Hepatocyte (in vitro differentiated cells): ENCODE results near the gene HS2ST1. TPM values are rescaled to one million over a fixed set of nuclear protein-coding genes. Genes with fewer than 3 reads are reported as not detected.
"Not testable (repeated sequence)": the region's sequence is repeated elsewhere in the genome, so short reads cannot be mapped to it uniquely, and the experiment has no call there.

Experiments used
- DNase-seq: peaks from one replicate; pipeline ENCODE4 v3.0.0-alpha.2; 2016; ENCODE audit warnings: low spot score
- H2AFZ ChIP-seq: fragments of 200-600 bp; sonication (generic); 2 replicates; pipeline ENCODE4 v1.6.0; 2016; ENCODE audit warnings: antibody characterized with exemption, mild to moderate bottlenecking
- H3K27ac ChIP-seq: fragments of 200-600 bp; sonication (generic); 2 replicates; pipeline ENCODE4 v1.5.1; 2016; ENCODE audit warnings: mild to moderate bottlenecking
- H3K27me3 ChIP-seq: fragments of 200-600 bp; sonication (generic); 2 replicates; pipeline ENCODE4 v1.6.1; 2016
- H3K36me3 ChIP-seq: fragments of 200-600 bp; sonication (generic); replicated peaks from 2 replicates; pipeline ENCODE4 v1.5.1; 2016; ENCODE audit warnings: low read depth; ENCODE audit not compliant: insufficient read depth
- H3K4me1 ChIP-seq: fragments of 200-600 bp; sonication (generic); 2 replicates; pipeline ENCODE4 v1.5.1; 2016; ENCODE audit warnings: mild to moderate bottlenecking, moderate library complexity; ENCODE audit not compliant: insufficient read depth
- H3K4me2 ChIP-seq: fragments of 200-600 bp; sonication (generic); 2 replicates; pipeline ENCODE4 v1.6.0; 2016
- H3K4me3 ChIP-seq: fragments of 200-600 bp; sonication (generic); 2 replicates; pipeline ENCODE4 v1.5.1; 2016; ENCODE audit warnings: mild to moderate bottlenecking
- H3K79me2 ChIP-seq: fragments of 200-600 bp; sonication (generic); 2 replicates; pipeline ENCODE4 v1.6.0; 2017; ENCODE audit warnings: mild to moderate bottlenecking
- H3K9me2 ChIP-seq: fragments of 200-600 bp; sonication (generic); replicated peaks from 2 replicates; pipeline ENCODE4 v1.6.0; 2017; ENCODE audit warnings: mild to moderate bottlenecking; ENCODE audit not compliant: insufficient read depth
- H3K9me3 ChIP-seq: fragments of 200-600 bp; sonication (generic); 2 replicates; pipeline ENCODE4 v1.5.1; 2016; ENCODE audit warnings: low read depth, mild to moderate bottlenecking
- H4K20me1 ChIP-seq: fragments of 200-600 bp; sonication (generic); 2 replicates; pipeline ENCODE4 v1.6.0; 2016; ENCODE audit warnings: mild to moderate bottlenecking; ENCODE audit not compliant: insufficient read depth, poor library complexity, severe bottlenecking
- EZH2 ChIP-seq: fragments of 200-600 bp; sonication (generic); IDR thresholded peaks from 2 replicates; pipeline ENCODE4 v1.6.1; 2016; ENCODE audit warnings: antibody characterized with exemption, mild to moderate bottlenecking, borderline replicate concordance
- EZH2phosphoT487 ChIP-seq: fragments of 200-600 bp; sonication (generic); IDR thresholded peaks from one replicate; pipeline ENCODE4 v1.6.1; 2018; ENCODE audit warnings: antibody characterized with exemption, mild to moderate bottlenecking, low read depth, moderate library complexity; ENCODE audit not compliant: unreplicated experiment, severe bottlenecking
- WGBS: methylation state at CpG from one replicate; pipeline ENCODE4 v1.1.6; 2016; ENCODE audit warnings: low lambda C conversion rate; ENCODE audit errors: missing lambda C conversion rate; 5-methylcytosine and 5-hydroxymethylcytosine counted together
- polyA plus RNA-seq: library from polyadenylated mRNA; unstranded; fragments of >200 nt; fragmentation: Nextera tagmentation; extraction: Ambion mirVana; gene quantifications from 2 replicates; pipeline ENCODE4 v1.2.1, GENCODE V29; 2016
- total RNA-seq: library from RNA; depleted of rRNA; stranded (reverse); fragments of >200 nt; gene quantifications from 2 replicates; pipeline ENCODE4 v1.2.3, GENCODE V29; 2014
- TF ChIP-seq, protein P1 (sequence below): fragments of 200-600 bp; sonication (generic); IDR thresholded peaks from 2 replicates; pipeline ENCODE4 v1.5.1; 2016; ENCODE audit warnings: antibody characterized with exemption, mild to moderate bottlenecking; ENCODE audit not compliant: poor library complexity

Gene HS2ST1
- total and polyA plus RNA-seq, 2 experiments from 2014 or later = 19.1 to 42.3 TPM

DNA sequence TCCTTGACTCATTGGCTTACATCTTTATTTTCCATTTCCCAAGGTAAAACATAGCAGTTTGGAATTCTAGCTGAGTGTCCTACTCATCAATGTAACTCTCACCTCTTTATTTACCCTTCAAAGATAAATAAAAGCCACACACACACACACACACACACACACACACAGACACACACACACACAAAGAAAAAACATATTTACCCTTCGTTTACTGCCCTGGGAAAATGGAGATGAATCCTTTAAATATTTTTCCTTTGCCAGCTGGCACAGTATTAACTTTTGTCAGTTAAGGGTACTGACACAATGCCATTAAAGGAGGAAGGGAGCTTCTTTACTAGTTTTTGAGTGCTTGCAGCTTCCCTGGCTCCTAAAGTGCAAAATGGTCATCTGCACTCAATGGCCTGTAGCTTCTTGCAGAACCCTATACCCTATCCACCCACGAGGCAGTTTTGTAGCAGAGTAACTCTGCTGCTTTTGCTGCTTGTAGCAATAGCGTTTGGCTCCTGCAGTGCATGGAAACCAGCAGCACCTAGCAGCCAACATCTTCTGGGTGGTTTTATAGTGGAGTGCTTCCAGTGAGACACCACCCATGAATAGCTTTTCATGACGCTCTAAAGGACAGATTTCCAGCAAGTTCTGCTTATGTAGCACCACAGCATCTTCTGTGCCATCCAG, 103.7 kb downstream of the HS2ST1 start:
- TF ChIP-seq EZH2phosphoT487 (no peak), EZH2 (no peak)
- TF ChIP-seq, protein P1, sequence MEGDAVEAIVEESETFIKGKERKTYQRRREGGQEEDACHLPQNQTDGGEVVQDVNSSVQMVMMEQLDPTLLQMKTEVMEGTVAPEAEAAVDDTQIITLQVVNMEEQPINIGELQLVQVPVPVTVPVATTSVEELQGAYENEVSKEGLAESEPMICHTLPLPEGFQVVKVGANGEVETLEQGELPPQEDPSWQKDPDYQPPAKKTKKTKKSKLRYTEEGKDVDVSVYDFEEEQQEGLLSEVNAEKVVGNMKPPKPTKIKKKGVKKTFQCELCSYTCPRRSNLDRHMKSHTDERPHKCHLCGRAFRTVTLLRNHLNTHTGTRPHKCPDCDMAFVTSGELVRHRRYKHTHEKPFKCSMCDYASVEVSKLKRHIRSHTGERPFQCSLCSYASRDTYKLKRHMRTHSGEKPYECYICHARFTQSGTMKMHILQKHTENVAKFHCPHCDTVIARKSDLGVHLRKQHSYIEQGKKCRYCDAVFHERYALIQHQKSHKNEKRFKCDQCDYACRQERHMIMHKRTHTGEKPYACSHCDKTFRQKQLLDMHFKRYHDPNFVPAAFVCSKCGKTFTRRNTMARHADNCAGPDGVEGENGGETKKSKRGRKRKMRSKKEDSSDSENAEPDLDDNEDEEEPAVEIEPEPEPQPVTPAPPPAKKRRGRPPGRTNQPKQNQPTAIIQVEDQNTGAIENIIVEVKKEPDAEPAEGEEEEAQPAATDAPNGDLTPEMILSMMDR = no peak
- Histone ChIP-seq H3K36me3 (no peaks in the 10 kb centered on the region), H3K27ac (peak overlapping the region; percentile 52), H3K4me2 (no peak overlapping the region), H2AFZ (no peak overlapping the region), H3K9me2 (no peaks in the 10 kb centered on the region), H3K79me2 (peaks cover 62% of the 10 kb centered on the region), H3K27me3 (no peaks in the 10 kb centered on the region), H4K20me1 (no peaks in the 10 kb centered on the region), H3K4me1 (peaks cover 9% of the 10 kb centered on the region), H3K4me3 (no peak overlapping the region), H3K9me3 (no peaks in the 10 kb centered on the region)
- WGBS = 55% methylated on average over 4 of the region's 4 CpGs
- DNase-seq = peak; percentile 8

DNA sequence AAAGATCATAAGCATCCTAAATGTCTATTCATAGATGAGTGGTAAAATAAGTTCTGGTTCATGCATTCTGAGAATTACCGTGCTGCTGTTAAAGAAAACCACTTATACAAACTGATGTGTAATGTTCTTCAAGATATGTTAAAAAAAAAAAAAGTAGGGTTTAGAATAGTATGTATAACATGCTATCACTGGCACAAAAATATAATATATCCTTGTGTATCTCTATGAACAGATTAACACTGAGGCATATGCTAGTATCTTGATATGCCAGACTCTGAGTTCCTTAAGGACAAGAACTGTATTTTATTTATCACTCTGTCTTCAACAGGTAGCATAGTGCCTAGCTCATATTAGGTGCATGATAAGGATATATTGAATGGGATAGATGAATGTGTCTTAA, 108.9 kb downstream of the HS2ST1 start:
- no peak for DNase-seq
- TF ChIP-seq EZH2 (no peak), EZH2phosphoT487 (no peak)
- TF ChIP-seq, protein P1 = no peak
- Histone ChIP-seq H2AFZ (no peak overlapping the region), H3K4me2 (no peak overlapping the region), H3K9me2 (no peaks in the 10 kb centered on the region), H3K9me3 (no peaks in the 10 kb centered on the region), H4K20me1 (no peaks in the 10 kb centered on the region), H3K4me3 (no peak overlapping the region), H3K27ac (no peak overlapping the region), H3K27me3 (no peaks in the 10 kb centered on the region), H3K4me1 (peaks cover 6% of the 10 kb centered on the region), H3K36me3 (no peaks in the 10 kb centered on the region), H3K79me2 (peaks cover 47% of the 10 kb centered on the region)
- WGBS = 0% methylated on average over 1 of the region's 1 CpG

DNA sequence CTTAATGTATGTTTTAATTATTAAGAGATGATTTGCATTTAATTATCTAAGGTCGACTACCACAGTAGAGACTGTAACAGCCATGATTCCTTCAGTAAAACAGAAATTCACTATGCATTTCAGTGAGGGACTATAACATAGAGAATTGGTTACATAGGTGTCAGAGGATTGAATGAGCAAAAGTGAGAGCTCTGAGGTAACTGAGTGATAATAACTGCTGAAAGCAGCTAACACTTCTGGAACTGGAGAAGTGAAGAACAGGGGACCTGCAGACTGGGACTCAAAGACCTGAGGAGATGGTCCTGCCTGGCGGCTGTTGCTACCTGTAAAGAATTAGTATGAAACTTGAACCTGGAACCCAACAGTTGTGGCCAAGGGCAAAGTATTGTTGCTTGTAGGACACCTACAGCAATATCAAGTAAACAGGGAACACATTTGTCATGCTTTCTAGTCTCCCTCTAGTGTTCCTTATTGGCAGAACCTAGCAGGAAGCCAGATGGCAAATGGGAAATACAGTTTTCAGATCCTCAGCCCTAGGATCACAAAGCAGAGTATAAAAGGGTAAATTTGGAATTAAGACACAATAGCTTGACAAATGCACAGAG, 110.6 kb downstream of the HS2ST1 start:
- H3K79me2 ChIP-seq = peaks cover 32% of the 10 kb centered on the region
- no peaks in the 10 kb centered on the region for H4K20me1 ChIP-seq
- H3K36me3 ChIP-seq = no peaks in the 10 kb centered on the region
- H3K4me2 ChIP-seq = no peak overlapping the region
- peak; percentile 40 for DNase-seq
- H3K4me3 ChIP-seq = no peak overlapping the region
- 91% methylated on average over 2 of the region's 2 CpGs for WGBS
- TF ChIP-seq, protein P1 = peak; percentile 50
- TF ChIP-seq EZH2 (no peak), EZH2phosphoT487 (no peak)
- no peaks in the 10 kb centered on the region for H3K4me1 ChIP-seq
- no peak overlapping the region for H2AFZ ChIP-seq
- H3K27ac ChIP-seq = no peak overlapping the region
- H3K9me2 ChIP-seq = no peaks in the 10 kb centered on the region
- no peaks in the 10 kb centered on the region for H3K27me3 ChIP-seq
- no peaks in the 10 kb centered on the region for H3K9me3 ChIP-seq

DNA sequence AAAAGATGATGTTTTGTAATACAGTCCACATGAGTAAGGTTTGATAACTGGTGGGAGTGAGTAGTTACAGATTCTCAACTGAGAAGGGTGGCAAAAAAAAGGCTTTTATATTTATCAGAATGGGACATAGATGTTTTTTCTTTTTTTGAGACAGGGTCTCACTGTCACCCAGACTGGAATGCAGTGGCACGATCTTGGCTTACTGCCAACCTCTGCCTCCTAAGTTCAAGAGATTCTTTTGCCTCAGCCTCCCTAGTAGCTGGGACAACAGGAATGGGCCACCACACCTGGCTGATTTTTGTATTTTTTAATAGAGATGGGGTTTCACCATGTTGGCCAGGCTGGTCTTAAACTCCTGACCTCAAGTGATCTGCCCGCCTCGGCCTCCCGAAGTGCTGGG, 113.1 kb downstream of the HS2ST1 start:
- DNase-seq, H3K27me3 ChIP-seq, H3K9me2 ChIP-seq, H4K20me1 ChIP-seq, H2AFZ ChIP-seq, H3K36me3 ChIP-seq, H3K27ac ChIP-seq, H3K4me3 ChIP-seq, H3K4me1 ChIP-seq, H3K9me3 ChIP-seq, H3K4me2 ChIP-seq: not testable (repeated sequence)
- H3K79me2 ChIP-seq = peaks cover 21% of the 10 kb centered on the region
- 94% methylated on average over 4 of the region's 4 CpGs for WGBS
